Pancreas (tissue), 10 donors: ENCODE results near the gene MRPL46. TPM values are rescaled to one million over a fixed set of nuclear protein-coding genes. Genes with fewer than 3 reads are reported as not detected.

Source experiments
- ATAC-seq, 4 donors: fragments of 200-7000 bp; cut with Tn5 transposase; one replicate each; pipeline versions ENCODE4 v1.8.0 to v1.9.1; 2020; ENCODE audit warnings: mild to moderate bottlenecking in 4 of 4, moderate library complexity in 4 of 4
- DNase-seq, 6 donors: peaks; one replicate each; pipeline ENCODE4 v3.0.0-alpha.2; 2020
- FAIRE-seq: peaks from 2 replicates; lab custom pipeline; 2012; peaks lifted over from hg19 to GRCh38; lab: Jason Lieb, UNC
- H3K27ac ChIP-seq, 4 donors: fragments of 200-600 bp; sonication (generic); 1 replicate in 3 of 4; 2 replicates in 1 of 4; pipeline versions ENCODE4 v1.5.0 to v1.8.0; 2020
- H3K27me3 ChIP-seq, 4 donors: fragments of 200-600 bp; one replicate each; pipeline ENCODE4 v1.8.0; 2021
- H3K36me3 ChIP-seq, 3 donors: fragments of 200-600 bp; sonication (generic) in 1 of 3; one replicate each; pipeline versions ENCODE4 v1.5.0 to v1.8.0; 2020 to 2021
- H3K4me1 ChIP-seq, 3 donors: fragments of 200-600 bp; one replicate each; pipeline ENCODE4 v1.8.0; 2021
- H3K4me3 ChIP-seq, 4 donors: fragments of 200-600 bp; sonication (generic) in 2 of 4; one replicate each; pipeline versions ENCODE4 v1.5.0 to v1.8.0; 2020 to 2021
- H3K9me3 ChIP-seq, 4 donors: fragments of 200-600 bp; one replicate each; pipeline ENCODE4 v1.8.0; 2021
- CTCF ChIP-seq, 4 donors: fragments of 200-600 bp; sonication (generic) in 3 of 4; IDR thresholded peaks; one replicate each; pipeline versions ENCODE4 v1.5.0 to v1.8.0; 2021; ENCODE audit warnings: antibody characterized with exemption in 4 of 4
- WGBS, 2 donors: extraction: QIAGEN DNeasy Blood & Tissue Kit; methylation state at CpG; one replicate each; pipeline ENCODE4 v1.1.7; 2013; 5-methylcytosine and 5-hydroxymethylcytosine counted together
- intact Hi-C, 3 donors: fragments of 100-400 bp; cut with DNase I; formaldehyde crosslinking; loops; one replicate each; pipeline versions ENCODE4 v1.11.1 to v1.14.2; 2022
- polyA plus RNA-seq, 2 donors: library from polyadenylated mRNA; stranded (reverse); fragments of 200-250 nt; gene quantifications; one replicate each; pipeline ENCODE4 v1.2.3, GENCODE V29; 2013
- total RNA-seq, 6 donors: library from RNA; stranded (reverse); fragmentation: NEBNext Ultra II Directional in 4 of 6; extraction: Animal tissue kit (Norgen Biotek cat#: 25700) in 4 of 6; gene quantifications; one replicate each; pipeline versions ENCODE4 v1.2.1 to v1.2.4, GENCODE V29; 2021 to 2023
- donor health status: healthy with polysubstance abuse.
- donor health status: DM: no; HTN: no; CAD: no; lungs with moderate emphysema.
- donor health status: DM: no; HTN: no; CAD: no.
- donor health status: control.
- donor health status: control.
- donor health status: Bipolar disorder and iron deficiency.
- donor health status: DM: yes; HTN: yes; CAD: no.
- donor health status: DM: no; HTN: no; CAD: no.
- donor health status: DM: no; HTN: no; CAD: no.
- donor health status: DM: yes; HTN: yes; CAD: no.

Gene MRPL46
- total and polyA plus RNA-seq, 8 donors: 6.2 to 18.9 (median 9.1) TPM

- WGBS, 2 donors: 76 to 87% methylated on average over 3 of the region's 3 CpGs
- ATAC-seq: no peak
These were observed 22.8 kb upstream of the MRPL46 start for GRCh38 chr15:88490036-88490435.

GRCh38 chr15:88489321-88489720 lies 22.1 kb upstream of the MRPL46 start:
- H3K36me3 ChIP-seq: no peaks in the 10 kb centered on the region
- H3K4me3 ChIP-seq: no peak overlapping the region
- no peak for TF ChIP-seq CTCF (IDR thresholded peaks at IDR 0.05)
- no peaks in the 10 kb centered on the region for H3K9me3 ChIP-seq
- no peak overlapping the region for H3K27ac ChIP-seq
- no peaks in the 10 kb centered on the region for H3K4me1 ChIP-seq
- DNase-seq (no peak), ATAC-seq (no peak), FAIRE-seq (no peak)
- intact Hi-C loops: no loop called here
- WGBS, 2 donors: 87 to 88% methylated on average over 4 of the region's 4 CpGs
- no peaks in the 10 kb centered on the region for H3K27me3 ChIP-seq

More at GRCh38 chr15:88490036-88490435, 22.8 kb upstream of the MRPL46 start:
- no peaks in the 10 kb centered on the region for H3K4me1 ChIP-seq
- intact Hi-C loops: no loop called here
- DNase-seq (no peak), FAIRE-seq (no peak)
- no peaks in the 10 kb centered on the region for H3K36me3 ChIP-seq
- no peak overlapping the region for H3K4me3 ChIP-seq
- TF ChIP-seq CTCF (IDR thresholded peaks at IDR 0.05): no peak
- H3K27ac ChIP-seq: no peak overlapping the region
- no peaks in the 10 kb centered on the region for H3K9me3 ChIP-seq
- no peaks in the 10 kb centered on the region for H3K27me3 ChIP-seq

- WGBS, 2 donors: 65 to 69% methylated on average over 11 of the region's 11 CpGs
These were observed 20.8 kb upstream of the MRPL46 start for GRCh38 chr15:88487796-88488523.

GRCh38 chr15:88487178-88487795 lies 20.1 kb upstream of the MRPL46 start:
- H3K9me3 ChIP-seq: no peaks in the 10 kb centered on the region
- no peak for TF ChIP-seq CTCF (IDR thresholded peaks at IDR 0.05)
- intact Hi-C loops: no loop called here
- DNase-seq (no peak), FAIRE-seq (no peak), ATAC-seq (no peak)
- H3K4me3 ChIP-seq: no peak overlapping the region
- H3K27me3 ChIP-seq: no peaks in the 10 kb centered on the region
- 60 to 65% methylated on average over 2 of the region's 2 CpGs for WGBS, 2 donors
- H3K27ac ChIP-seq: no peak overlapping the region
- no peaks in the 10 kb centered on the region for H3K4me1 ChIP-seq
- H3K36me3 ChIP-seq: no peaks in the 10 kb centered on the region

More at GRCh38 chr15:88487796-88488523, 20.8 kb upstream of the MRPL46 start:
- DNase-seq (no peak), FAIRE-seq (no peak), ATAC-seq (no peak)
- H3K4me3 ChIP-seq: no peak overlapping the region
- intact Hi-C loops: no loop called here
- no peaks in the 10 kb centered on the region for H3K9me3 ChIP-seq
- H3K27ac ChIP-seq: no peak overlapping the region
- no peaks in the 10 kb centered on the region for H3K27me3 ChIP-seq
- no peaks in the 10 kb centered on the region for H3K4me1 ChIP-seq
- TF ChIP-seq CTCF (IDR thresholded peaks at IDR 0.05): no peak
- H3K36me3 ChIP-seq: no peaks in the 10 kb centered on the region
